ENCODE results near the gene KRTAP19-8. TPM values are rescaled to one million over a fixed set of nuclear protein-coding genes. Genes with fewer than 3 reads are reported as not detected.
A peak's percentile ranks its signal among the peaks of the same experiment; 100 is the strongest.

KRTAP19-8 gene
- polyA plus RNA-seq, 6 donors from 2014 or later, result not detected

DNA sequence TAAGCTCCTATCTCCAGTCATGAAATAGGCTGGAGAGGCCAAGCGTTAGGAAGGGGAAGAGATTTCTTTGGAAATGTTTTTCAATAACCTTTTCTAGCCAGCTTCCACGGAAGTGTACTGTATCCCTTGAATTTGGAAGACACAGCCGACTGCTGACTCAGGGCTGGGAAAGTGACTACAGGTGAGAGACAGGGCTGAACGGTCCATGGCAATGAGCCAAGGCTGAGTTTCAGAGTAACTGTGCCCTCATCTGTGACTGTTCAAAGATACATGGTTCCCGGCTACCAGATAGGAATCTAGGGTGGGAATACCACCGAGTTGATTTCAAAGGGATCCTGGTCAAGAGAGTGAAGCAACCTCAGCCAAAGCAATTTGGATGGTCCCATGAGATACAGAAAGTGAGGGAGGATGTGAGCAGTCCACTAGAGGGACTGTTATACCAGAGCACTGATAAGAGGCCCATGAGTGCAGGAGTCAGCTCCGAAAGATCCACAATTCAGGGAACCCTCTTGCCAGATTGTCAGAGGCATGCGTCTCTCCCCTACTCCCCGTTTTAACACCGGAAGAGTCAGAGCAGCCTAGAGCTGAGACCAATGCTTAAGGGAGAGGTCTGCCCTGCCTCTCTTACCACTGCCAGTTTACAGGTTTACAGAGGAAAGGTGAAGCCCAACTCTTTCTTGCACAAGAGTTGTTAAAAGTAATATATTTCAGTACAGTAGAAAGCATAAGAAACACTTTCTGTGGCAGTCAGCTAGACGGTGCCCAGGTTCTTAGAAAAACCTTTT lies 3.2 kb upstream of the KRTAP19-8 start:
- no peak overlapping the region for H3K27ac Mint-ChIP-seq

GRCh38 chr21:31034378-31034777 lies 3.9 kb downstream of the KRTAP19-8 start:
- ATAC-seq (ENCODE audit: low read depth in 2 of 2) (no peak), DNase-seq (no peak)
- Mint-ChIP-seq H3K36me3 (no peaks in the 10 kb centered on the region), H3K9me3 (peaks cover 0 to 15% (median 4%) of the 10 kb centered on the region in 7 donors), H3K4me1 (peaks cover 6 to 12% (median 12%) of the 10 kb centered on the region in 3 donors), H3K4me3 (no peak overlapping the region), H3K27ac (no peak overlapping the region), H3K27me3 (peaks cover 0 to 12% (median 5%) of the 10 kb centered on the region in 3 donors)

More for the DNA sequence above, 3.2 kb upstream of the KRTAP19-8 start:
- no peaks in the 10 kb centered on the region for H3K36me3 Mint-ChIP-seq
- peaks cover 0 to 12% (median 12%) of the 10 kb centered on the region in 3 donors for H3K27me3 Mint-ChIP-seq
- no peak for DNase-seq
- no peak for ATAC-seq (ENCODE audit: low read depth in 2 of 2)
- no peaks in the 10 kb centered on the region for H3K4me1 Mint-ChIP-seq
- peak overlapping the region in 1 of 8 donors; percentile 17 for H3K4me3 Mint-ChIP-seq
- H3K9me3 Mint-ChIP-seq, result peaks cover 0 to 6% (median 0%) of the 10 kb centered on the region in 7 donors

DNA sequence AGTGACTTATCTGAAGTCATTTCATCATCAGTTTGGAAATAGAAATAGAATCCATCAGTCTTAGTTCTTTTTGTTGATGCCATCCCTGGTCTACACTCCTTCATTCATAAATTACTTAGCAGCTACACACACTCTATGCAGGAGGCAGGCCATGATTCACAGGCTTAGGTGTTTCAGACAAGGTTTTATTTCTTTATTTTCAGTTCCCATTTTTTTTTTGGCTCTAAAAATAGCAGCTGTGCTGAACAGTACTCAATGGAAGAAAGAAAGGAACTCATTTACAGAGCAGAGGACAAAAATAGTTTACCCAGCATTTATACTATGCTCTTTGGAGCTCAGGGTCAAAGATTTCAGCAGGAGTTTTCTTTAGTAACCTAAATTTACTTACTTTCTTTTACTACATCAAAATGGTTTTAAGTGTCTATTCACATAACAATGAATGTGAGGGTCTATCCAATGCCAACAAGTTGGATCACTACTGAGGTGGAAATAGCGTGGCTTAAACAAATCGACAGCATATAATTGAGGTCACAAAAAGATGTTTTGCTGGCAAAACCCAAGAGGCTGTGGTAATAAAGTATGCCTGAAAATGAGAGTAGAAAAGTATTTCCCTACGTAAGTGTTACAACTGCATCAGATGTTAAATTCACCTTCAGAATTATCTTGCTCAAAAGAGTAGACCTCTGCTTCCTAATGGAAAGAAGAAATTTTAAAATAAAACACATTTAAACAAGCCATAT lies 7.7 kb downstream of the KRTAP19-8 start:
- ATAC-seq (ENCODE audit: low read depth in 2 of 2), result peak in 1 of 2 donors; percentile 20
- Mint-ChIP-seq H3K4me3 (no peak overlapping the region), H3K4me1 (peaks cover 6 to 14% (median 12%) of the 10 kb centered on the region in 3 donors), H3K27ac (peak overlapping the region in 2 of 6 donors; percentile 6 to 38), H3K9me3 (peaks cover 0 to 15% (median 3%) of the 10 kb centered on the region in 7 donors), H3K27me3 (peaks cover 0 to 4% (median 0%) of the 10 kb centered on the region in 3 donors), H3K36me3 (no peaks in the 10 kb centered on the region)
- no peak for DNase-seq

DNA sequence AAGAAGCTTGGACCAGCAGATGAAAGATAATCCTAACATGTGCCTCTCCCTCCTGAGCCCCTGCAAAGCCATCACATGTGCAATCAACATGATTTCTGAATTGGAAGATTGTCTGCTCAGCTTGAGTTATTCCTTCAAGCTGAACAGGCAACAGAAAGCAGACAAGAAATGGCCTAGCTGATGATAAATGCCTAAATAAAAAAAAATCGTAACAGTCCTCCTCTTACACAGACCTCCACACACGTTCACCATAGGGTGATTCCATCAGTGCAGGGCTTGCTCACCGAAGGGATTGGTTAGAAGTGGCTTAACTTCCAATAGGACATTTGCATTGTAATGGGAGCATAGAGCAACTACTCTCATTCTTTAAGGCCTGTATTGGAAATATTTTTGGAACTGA lies 14.6 kb downstream of the KRTAP19-8 start:
- DNase-seq (no peak), ATAC-seq (ENCODE audit: low read depth in 2 of 2) (no peak)
- Mint-ChIP-seq H3K36me3 (no peaks in the 10 kb centered on the region), H3K4me3 (no peak overlapping the region), H3K27me3 (peaks cover 8 to 15% (median 15%) of the 10 kb centered on the region in 3 donors), H3K27ac (no peak overlapping the region), H3K9me3 (peaks cover 0 to 2% (median 0%) of the 10 kb centered on the region in 7 donors), H3K4me1 (no peaks in the 10 kb centered on the region)

GRCh38 chr21:31022306-31022705 lies 16.0 kb downstream of the KRTAP19-8 start:
- no peak for ATAC-seq (ENCODE audit: low read depth in 2 of 2)
- Mint-ChIP-seq H3K27ac (no peak overlapping the region), H3K4me3 (no peak overlapping the region), H3K4me1 (no peaks in the 10 kb centered on the region), H3K27me3 (peaks cover 8 to 15% (median 15%) of the 10 kb centered on the region in 3 donors), H3K36me3 (no peaks in the 10 kb centered on the region), H3K9me3 (peaks cover 0 to 2% (median 0%) of the 10 kb centered on the region in 7 donors)
- no peak for DNase-seq

DNA sequence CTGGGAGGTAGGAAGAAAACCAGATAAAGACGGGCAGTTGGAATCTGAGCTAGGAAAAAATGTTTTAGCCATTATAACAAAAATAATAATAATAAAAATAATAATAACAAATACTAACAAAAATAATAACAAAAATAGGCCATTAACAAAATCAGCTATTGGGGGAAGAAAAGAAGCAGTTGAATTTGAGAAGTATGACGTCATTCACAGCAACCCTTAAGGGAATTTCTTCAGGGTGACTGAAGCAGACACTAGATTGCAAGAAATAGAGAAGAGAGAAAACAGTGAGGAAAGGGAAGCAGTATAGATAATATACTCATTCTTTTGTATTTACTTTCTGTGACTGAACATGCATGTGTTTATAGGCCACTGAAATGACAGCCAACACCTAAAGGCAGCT lies 20.0 kb downstream of the KRTAP19-8 start:
- Mint-ChIP-seq H3K4me1 (no peaks in the 10 kb centered on the region), H3K27ac (no peak overlapping the region), H3K36me3 (no peaks in the 10 kb centered on the region), H3K4me3 (no peak overlapping the region), H3K27me3 (peaks cover 0 to 15% (median 11%) of the 10 kb centered on the region in 3 donors), H3K9me3 (peaks cover 0 to 2% (median 0%) of the 10 kb centered on the region in 7 donors)
- ATAC-seq (ENCODE audit: low read depth in 2 of 2), result no peak
- no peak for DNase-seq

GRCh38 chr21:31014891-31015290 lies 23.4 kb downstream of the KRTAP19-8 start:
- H3K27me3 Mint-ChIP-seq, result peaks cover 0 to 6% (median under 1%) of the 10 kb centered on the region in 3 donors
- no peaks in the 10 kb centered on the region for H3K9me3 Mint-ChIP-seq
- no peaks in the 10 kb centered on the region for H3K36me3 Mint-ChIP-seq
- no peak for ATAC-seq (ENCODE audit: low read depth in 2 of 2)
- H3K27ac Mint-ChIP-seq, result no peak overlapping the region
- no peaks in the 10 kb centered on the region for H3K4me1 Mint-ChIP-seq
- H3K4me3 Mint-ChIP-seq, result no peak overlapping the region
- DNase-seq, result no peak

DNA sequence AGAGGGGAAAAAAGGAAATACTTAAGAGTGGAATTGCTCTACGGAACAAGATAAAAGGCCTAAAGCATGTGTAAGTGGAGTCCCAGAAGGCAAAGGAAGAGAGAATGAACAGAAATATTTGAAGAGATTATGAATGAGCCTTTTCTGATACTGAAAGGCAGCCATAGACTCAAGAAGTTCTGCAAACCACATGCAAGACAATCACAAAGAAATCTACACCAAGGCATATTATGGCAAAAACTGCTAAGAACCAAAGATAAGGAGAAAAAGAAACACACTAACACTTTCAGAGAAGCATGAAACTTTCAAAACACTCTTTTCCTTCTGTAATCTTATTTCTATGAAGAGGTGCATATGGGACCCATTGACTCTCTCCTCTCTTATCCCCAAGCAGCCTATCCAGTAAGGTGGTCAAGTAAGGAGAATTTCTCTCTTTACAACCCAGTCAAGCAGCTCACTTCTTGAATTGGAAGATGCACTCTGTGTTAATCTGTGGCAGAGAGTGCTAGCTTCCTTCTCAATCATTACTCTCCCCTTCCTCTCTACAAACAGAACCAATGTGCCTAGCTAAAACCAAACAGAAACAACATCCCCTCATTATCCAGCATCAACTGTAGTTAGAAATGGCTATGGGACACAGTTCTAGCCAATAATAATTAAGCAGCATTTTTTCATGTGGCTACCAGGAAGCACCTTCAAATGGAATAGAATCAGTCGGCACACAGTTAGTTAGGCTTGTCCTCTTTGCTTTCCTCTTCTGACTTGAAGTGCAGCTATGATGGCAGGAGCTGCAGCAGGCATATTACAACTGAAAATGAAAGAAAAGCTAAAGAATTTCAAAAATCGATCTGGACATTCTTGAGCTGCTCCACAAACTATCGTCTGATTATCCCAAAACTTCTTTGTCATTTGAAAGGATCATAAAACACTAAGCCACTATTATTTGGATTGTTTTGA lies 25.9 kb downstream of the KRTAP19-8 start:
- ATAC-seq (ENCODE audit: low read depth in 2 of 2), result no peak
- Mint-ChIP-seq H3K9me3 (peaks cover 0 to 10% (median 0%) of the 10 kb centered on the region in 7 donors), H3K4me1 (no peaks in the 10 kb centered on the region), H3K27me3 (peaks cover 0 to 5% (median 0%) of the 10 kb centered on the region in 3 donors), H3K36me3 (no peaks in the 10 kb centered on the region), H3K27ac (no peak overlapping the region), H3K4me3 (no peak overlapping the region)
- DNase-seq, result no peak

GRCh38 chr21:31011412-31011811 lies 26.9 kb downstream of the KRTAP19-8 start:
- peaks cover 0 to 5% (median 0%) of the 10 kb centered on the region in 3 donors for H3K27me3 Mint-ChIP-seq

DNA sequence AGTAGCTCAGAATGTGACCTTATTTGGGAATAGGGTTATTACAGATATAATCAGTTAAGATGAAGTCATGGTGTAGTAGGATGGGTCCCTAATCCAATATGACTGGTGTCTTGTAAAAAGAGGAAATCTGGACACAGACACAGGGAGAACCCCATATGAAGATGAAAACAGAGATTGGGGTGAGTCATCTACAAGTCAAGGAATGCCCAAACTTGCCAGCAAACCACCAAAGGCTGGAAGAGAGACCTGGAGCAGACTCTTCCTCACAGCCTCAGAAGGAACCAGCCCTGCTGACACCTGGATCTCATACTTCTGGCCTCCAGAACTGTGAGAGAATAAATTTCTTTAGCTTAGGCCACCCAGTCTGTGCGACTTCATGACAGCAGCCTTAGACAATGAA lies 29.9 kb downstream of the KRTAP19-8 start:
- H3K27me3 Mint-ChIP-seq, result peaks cover 0 to 5% (median 0%) of the 10 kb centered on the region in 3 donors
- no peak overlapping the region for H3K4me3 Mint-ChIP-seq
- DNase-seq (no peak), ATAC-seq (ENCODE audit: low read depth in 2 of 2) (no peak)
- no peaks in the 10 kb centered on the region for H3K4me1 Mint-ChIP-seq
- H3K27ac Mint-ChIP-seq, result no peak overlapping the region
- no peaks in the 10 kb centered on the region for H3K36me3 Mint-ChIP-seq
- H3K9me3 Mint-ChIP-seq, result peaks cover 0 to 15% (median 0%) of the 10 kb centered on the region in 7 donors

More at GRCh38 chr21:31011412-31011811, 26.9 kb downstream of the KRTAP19-8 start:
- no peaks in the 10 kb centered on the region for H3K4me1 Mint-ChIP-seq
- DNase-seq, result no peak
- H3K27ac Mint-ChIP-seq, result no peak overlapping the region
- no peaks in the 10 kb centered on the region for H3K36me3 Mint-ChIP-seq
- no peak for ATAC-seq (ENCODE audit: low read depth in 2 of 2)
- peaks cover 0 to 15% (median 0%) of the 10 kb centered on the region in 7 donors for H3K9me3 Mint-ChIP-seq
- H3K4me3 Mint-ChIP-seq, result no peak overlapping the region

GRCh38 chr21:31005019-31005418 lies 33.3 kb downstream of the KRTAP19-8 start:
- no peak for DNase-seq
- Mint-ChIP-seq H3K4me1 (no peaks in the 10 kb centered on the region), H3K27me3 (peaks cover 0 to 7% (median 0%) of the 10 kb centered on the region in 3 donors), H3K9me3 (peaks cover 0 to 15% (median 0%) of the 10 kb centered on the region in 7 donors), H3K27ac (no peak overlapping the region), H3K36me3 (no peaks in the 10 kb centered on the region), H3K4me3 (no peak overlapping the region)
- no peak for ATAC-seq (ENCODE audit: low read depth in 2 of 2)

DNA sequence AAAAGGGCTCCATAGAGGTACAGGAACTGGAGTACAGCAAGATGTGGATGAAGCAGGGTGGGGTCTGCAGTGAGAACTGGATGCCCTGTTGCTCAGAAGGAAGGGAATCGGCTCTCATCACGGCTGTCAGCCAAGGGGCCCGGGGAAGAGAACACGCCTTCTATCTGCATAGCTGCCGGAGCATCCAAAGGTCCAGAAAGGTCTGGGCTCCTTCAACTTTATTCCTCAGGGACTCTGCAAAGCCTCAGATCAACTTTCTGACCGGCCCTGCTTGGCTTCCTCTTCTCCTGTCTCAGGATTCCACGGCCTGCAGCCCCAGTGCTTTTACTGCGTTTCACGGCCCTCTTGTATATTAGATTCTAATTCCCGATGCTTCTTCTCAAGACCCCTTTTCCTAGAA lies 34.8 kb downstream of the KRTAP19-8 start:
- Mint-ChIP-seq H3K9me3 (peaks cover 0 to 11% (median 0%) of the 10 kb centered on the region in 7 donors), H3K27me3 (peaks cover 0 to 5% (median 0%) of the 10 kb centered on the region in 3 donors), H3K27ac (no peak overlapping the region), H3K36me3 (no peaks in the 10 kb centered on the region), H3K4me1 (no peaks in the 10 kb centered on the region), H3K4me3 (no peak overlapping the region)
- DNase-seq (no peak), ATAC-seq (ENCODE audit: low read depth in 2 of 2) (no peak)

- Mint-ChIP-seq H3K9me3 (peaks cover 0 to 1% (median 0%) of the 10 kb centered on the region in 7 donors), H3K4me1 (no peaks in the 10 kb centered on the region), H3K27ac (no peak overlapping the region), H3K36me3 (no peaks in the 10 kb centered on the region), H3K4me3 (no peak overlapping the region), H3K27me3 (peaks cover 11 to 21% (median 11%) of the 10 kb centered on the region in 3 donors)
- ATAC-seq (ENCODE audit: low read depth in 2 of 2) (no peak), DNase-seq (no peak)
These were observed 40.7 kb downstream of the KRTAP19-8 start for GRCh38 chr21:30997541-30997940.
